ENCODE data around the gene MEG3. TPM values are rescaled to one million over a fixed set of nuclear protein-coding genes. Genes with fewer than 3 reads are reported as not detected.

The MEG3 gene
- total RNA-seq, 1 experiment from 2014 or later, result not detected

GRCh38 chr14:100788942-100789341 lies 37.0 kb upstream of the MEG3 start:
- intact Hi-C loops (cut with micrococcal nuclease; ENCODE audit: unreplicated experiment), result no loop called here
- no TSS peak for BruUV-seq (replicated peaks)
- ChIA-PET POLR2A (ENCODE audit: unreplicated experiment) (no interaction called here), CTCF (no interaction called here)
- H2AFZ ChIP-seq, result no peak overlapping the region
- H3K4me2 ChIP-seq, result no peak overlapping the region
- H3K27ac ChIP-seq, result no peak overlapping the region
- H3F3A ChIP-seq (ENCODE audit: insufficient read depth, low read depth), result no peaks in the 10 kb centered on the region
- no peaks in the 10 kb centered on the region for H3K79me2 ChIP-seq (ENCODE audit: low read depth)
- TF ChIP-seq EZH2 (IDR thresholded peaks at IDR 0.05; ENCODE audit: low read depth), result no peak
- TF ChIP-seq, protein P1, sequence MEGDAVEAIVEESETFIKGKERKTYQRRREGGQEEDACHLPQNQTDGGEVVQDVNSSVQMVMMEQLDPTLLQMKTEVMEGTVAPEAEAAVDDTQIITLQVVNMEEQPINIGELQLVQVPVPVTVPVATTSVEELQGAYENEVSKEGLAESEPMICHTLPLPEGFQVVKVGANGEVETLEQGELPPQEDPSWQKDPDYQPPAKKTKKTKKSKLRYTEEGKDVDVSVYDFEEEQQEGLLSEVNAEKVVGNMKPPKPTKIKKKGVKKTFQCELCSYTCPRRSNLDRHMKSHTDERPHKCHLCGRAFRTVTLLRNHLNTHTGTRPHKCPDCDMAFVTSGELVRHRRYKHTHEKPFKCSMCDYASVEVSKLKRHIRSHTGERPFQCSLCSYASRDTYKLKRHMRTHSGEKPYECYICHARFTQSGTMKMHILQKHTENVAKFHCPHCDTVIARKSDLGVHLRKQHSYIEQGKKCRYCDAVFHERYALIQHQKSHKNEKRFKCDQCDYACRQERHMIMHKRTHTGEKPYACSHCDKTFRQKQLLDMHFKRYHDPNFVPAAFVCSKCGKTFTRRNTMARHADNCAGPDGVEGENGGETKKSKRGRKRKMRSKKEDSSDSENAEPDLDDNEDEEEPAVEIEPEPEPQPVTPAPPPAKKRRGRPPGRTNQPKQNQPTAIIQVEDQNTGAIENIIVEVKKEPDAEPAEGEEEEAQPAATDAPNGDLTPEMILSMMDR (conservative IDR thresholded peaks at IDR 0.05), result no peak
- H3K4me1 ChIP-seq (replicated peaks; ENCODE audit: insufficient read depth), result no peaks in the 10 kb centered on the region
- no peaks in the 10 kb centered on the region for H3K9me2 ChIP-seq (ENCODE audit: insufficient read depth)
- no peaks in the 10 kb centered on the region for H4K20me1 ChIP-seq (ENCODE audit: insufficient read depth)
- no peaks in the 10 kb centered on the region for H3K36me3 ChIP-seq (ENCODE audit: low read depth)
- H3K9me3 ChIP-seq (ENCODE audit: insufficient read depth, low read depth), result no peaks in the 10 kb centered on the region
- no peak for DNase-seq
- H3K27me3 ChIP-seq (ENCODE audit: insufficient read depth, low read depth), result peaks cover 30% of the 10 kb centered on the region
- no peak overlapping the region for H3K4me3 ChIP-seq

DNA sequence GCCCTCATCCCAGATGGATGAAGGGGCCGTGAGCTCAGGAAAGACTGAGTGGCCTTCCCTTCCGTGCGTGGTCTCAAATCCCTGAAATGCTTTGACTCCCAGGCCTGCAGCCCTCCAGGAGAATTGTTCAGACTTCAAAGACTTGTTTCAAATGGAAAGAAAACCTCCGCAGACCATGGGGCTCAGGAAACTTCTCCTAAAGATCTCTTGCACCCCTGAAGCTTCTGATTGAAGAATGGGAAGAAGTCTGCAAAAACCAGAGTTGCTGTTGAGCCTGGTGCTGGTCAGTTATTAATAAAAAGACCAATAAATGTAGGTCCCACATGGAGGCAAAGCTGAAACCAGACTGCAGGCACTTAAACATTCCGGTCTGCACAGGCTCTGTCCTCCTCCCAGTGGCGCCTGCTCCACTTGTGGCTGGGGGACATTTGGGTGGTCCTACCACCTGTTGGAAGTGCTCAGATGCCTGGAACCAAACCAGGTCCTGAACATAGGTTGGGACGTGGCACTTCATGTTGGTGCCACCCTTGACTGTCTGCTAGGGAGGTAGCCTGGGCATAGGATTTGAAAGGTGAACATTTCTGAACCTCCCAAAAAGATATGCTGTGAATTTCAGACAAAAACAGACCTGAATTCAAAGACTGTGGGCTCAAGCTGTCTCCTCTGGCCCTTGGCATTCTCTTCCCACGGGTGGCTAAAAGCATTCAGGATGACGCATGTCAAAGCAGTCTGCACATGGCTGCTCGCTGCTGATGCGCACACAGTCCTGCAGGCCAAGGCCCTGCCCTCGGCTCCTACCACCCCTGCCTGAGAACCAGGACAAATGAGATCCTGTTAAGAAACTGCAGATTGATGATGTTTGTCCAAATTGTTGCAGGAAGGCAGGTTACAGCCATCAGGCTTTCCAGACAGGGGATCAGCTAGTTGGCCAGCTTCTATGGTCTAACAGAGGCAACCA lies 36.2 kb upstream of the MEG3 start:
- no TSS peak for BruUV-seq (replicated peaks)
- Histone ChIP-seq H2AFZ (no peak overlapping the region), H3K9me2 (ENCODE audit: insufficient read depth) (no peaks in the 10 kb centered on the region), H3K27me3 (ENCODE audit: insufficient read depth, low read depth) (peaks cover 32% of the 10 kb centered on the region), H3K36me3 (ENCODE audit: low read depth) (no peaks in the 10 kb centered on the region), H3K4me2 (no peak overlapping the region), H3K9me3 (ENCODE audit: insufficient read depth, low read depth) (no peaks in the 10 kb centered on the region), H3K4me3 (no peak overlapping the region), H3F3A (ENCODE audit: insufficient read depth, low read depth) (no peaks in the 10 kb centered on the region), H3K27ac (no peak overlapping the region), H4K20me1 (ENCODE audit: insufficient read depth) (no peaks in the 10 kb centered on the region), H3K79me2 (ENCODE audit: low read depth) (no peaks in the 10 kb centered on the region), H3K4me1 (replicated peaks; ENCODE audit: insufficient read depth) (no peaks in the 10 kb centered on the region)
- CTCF ChIA-PET, result no interaction called here
- DNase-seq, result no peak
- intact Hi-C loops (cut with micrococcal nuclease; ENCODE audit: unreplicated experiment), result no loop called here
- TF ChIP-seq, protein P1 (conservative IDR thresholded peaks at IDR 0.05), result no peak
- no peak for TF ChIP-seq EZH2 (IDR thresholded peaks at IDR 0.05; ENCODE audit: low read depth)
- POLR2A ChIA-PET (ENCODE audit: unreplicated experiment), result no interaction called here

DNA sequence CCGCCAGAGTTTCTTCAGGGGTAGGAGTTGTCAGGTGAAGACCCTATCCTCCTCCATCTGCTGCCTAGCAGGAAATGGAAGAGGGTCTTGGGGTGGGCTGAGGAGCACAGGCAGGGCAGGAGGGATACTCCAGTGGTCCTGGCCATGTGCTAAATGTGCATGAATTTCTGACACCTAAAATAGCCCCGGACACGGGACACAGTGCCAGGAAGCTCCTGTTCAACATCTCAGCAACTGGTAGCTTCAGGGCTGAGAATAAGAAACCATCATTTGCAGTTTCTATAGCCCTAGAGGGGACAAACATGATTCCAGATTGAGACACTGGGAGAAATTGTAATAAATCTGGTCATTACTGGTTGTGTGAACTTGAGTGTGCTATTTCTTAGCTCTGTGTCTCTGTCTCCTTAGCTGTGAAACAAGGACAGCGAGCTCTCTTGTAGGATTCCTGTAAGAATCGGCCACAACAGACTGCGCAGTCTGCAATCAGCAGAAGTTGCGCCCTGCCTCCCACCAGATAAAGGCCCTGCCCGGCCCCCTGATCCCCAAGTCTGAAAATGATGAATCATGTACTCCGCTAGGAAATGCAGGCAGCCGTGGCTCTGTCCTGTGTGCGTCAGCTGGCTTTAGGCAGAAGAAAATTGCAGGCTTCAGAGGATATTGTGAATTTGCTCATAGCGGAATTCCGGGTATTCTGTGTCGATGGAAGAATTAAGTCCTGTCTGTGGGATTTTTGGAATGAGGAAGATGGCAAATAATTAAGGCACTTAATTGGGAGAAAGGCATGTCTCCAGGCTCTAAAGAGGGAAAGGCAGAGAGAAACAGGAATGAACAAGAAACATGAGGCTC lies 35.2 kb upstream of the MEG3 start:
- no peak for DNase-seq
- Histone ChIP-seq H3K36me3 (ENCODE audit: low read depth) (no peaks in the 10 kb centered on the region), H3K27ac (no peak overlapping the region), H3K27me3 (ENCODE audit: insufficient read depth, low read depth) (peaks cover 30% of the 10 kb centered on the region), H3K9me3 (ENCODE audit: insufficient read depth, low read depth) (no peaks in the 10 kb centered on the region), H3K4me2 (no peak overlapping the region), H3K4me1 (replicated peaks; ENCODE audit: insufficient read depth) (no peaks in the 10 kb centered on the region), H3K79me2 (ENCODE audit: low read depth) (no peaks in the 10 kb centered on the region), H2AFZ (no peak overlapping the region), H3K4me3 (no peak overlapping the region), H4K20me1 (ENCODE audit: insufficient read depth) (no peaks in the 10 kb centered on the region), H3F3A (ENCODE audit: insufficient read depth, low read depth) (no peaks in the 10 kb centered on the region), H3K9me2 (ENCODE audit: insufficient read depth) (no peaks in the 10 kb centered on the region)
- intact Hi-C loops (cut with micrococcal nuclease; ENCODE audit: unreplicated experiment), result no loop called here
- TF ChIP-seq EZH2 (IDR thresholded peaks at IDR 0.05; ENCODE audit: low read depth), result no peak
- TF ChIP-seq, protein P1 (conservative IDR thresholded peaks at IDR 0.05), result no peak
- CTCF ChIA-PET, result no interaction called here
- POLR2A ChIA-PET (ENCODE audit: unreplicated experiment), result no interaction called here
- BruUV-seq (replicated peaks), result no TSS peak

Measured in PC-9 (cell line).